Measurements from ENCODE around the gene ACOT7.
"Not testable (repeated sequence)": the region's sequence is repeated elsewhere in the genome, so short reads cannot be mapped to it uniquely, and the experiment has no call there.

The ACOT7 gene

DNA sequence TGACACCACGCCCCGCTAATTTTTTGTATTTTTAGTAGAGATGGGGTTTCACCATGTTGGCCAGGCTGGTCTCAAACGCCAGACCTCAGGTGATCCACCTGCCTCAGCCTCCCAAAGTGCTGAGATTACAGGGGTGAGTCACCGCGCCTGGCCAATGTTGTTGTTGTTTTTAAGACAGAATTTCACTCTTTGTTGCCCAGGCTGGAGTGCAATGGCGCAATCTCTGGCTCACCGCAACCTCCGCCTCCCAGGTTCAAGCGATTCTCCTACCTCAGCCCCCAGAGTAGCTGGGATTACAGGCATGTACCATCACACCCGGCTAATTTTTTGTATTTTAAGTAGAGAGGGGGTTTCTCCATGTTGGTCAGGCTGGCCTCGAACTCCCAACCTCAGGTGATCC lies 173.9 kb downstream of the ACOT7 start:
- DNase-seq = not testable (repeated sequence)

DNA sequence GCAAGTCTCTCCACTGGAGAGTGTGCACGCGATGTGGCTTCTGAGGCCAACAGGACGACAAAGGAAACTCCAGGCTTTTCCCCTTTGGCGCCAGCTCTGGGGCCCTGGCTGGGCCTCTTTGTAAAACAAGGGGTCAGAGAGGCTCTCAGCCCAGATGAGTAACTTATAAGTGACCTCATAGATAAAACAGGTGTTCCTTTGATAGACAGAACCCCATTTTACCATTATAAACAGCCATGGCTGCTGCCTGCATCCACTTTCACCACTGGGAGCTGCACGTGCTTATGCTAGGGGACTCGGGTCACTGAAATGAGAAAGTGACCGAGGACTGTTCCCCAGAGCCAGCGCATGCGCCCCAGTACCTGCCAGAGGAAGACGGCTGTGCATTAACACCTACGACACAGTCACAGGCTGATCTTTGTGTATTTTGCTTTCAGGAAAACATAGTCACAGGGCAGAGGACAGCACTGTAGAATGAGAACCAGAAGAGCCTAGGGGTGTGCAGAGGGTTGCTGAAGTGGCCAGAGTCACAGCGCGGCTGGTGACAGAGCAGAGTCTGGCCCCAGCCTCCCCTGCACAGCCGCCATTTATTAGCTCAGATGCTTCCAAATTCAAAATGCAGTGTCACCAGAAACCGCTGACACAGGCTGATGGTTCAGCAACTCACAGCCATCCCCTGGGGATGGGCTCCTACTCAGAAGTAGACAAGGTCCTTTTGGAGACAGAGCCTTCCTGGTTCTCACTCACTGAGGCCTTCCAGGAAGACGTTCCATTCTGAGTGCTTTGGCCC lies 175.0 kb downstream of the ACOT7 start:
- DNase-seq = no peak

All from suppressor macrophage treated with lipopolysaccharide for 1 hour (primary cell).